GM12873 (cell line): ENCODE data around the gene SLC7A6OS.

Source experiments
- TF ChIP-seq, protein P1 (sequence below): IDR thresholded peaks from 2 replicates; pipeline ENCODE4 v1.5.1; 2012; ENCODE audit warnings: low read depth, mild to moderate bottlenecking, moderate library complexity, low read length, control low read depth; ENCODE audit not compliant: insufficient read depth; ENCODE audit errors: missing control alignments

SLC7A6OS gene

DNA sequence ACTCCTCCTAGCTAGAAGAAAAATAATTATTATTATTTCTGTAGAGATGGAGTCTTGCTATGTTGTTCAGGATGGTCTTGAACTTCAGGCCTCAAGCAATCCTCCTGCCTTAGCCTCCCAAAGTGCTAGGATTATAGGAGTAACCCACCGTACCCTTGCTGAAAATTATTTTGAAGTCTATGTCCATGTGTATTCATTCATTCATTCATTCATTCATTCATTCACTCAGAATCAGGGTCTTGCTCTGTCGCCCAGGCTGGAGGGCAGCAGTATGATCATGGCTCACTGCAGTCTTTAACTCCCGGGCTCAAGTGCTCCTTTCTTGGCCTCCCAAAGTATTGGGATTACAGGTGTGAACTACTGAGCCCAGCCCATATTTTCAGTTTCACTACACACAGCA is 4.1 kb downstream of the SLC7A6OS start:
- TF ChIP-seq, protein P1, sequence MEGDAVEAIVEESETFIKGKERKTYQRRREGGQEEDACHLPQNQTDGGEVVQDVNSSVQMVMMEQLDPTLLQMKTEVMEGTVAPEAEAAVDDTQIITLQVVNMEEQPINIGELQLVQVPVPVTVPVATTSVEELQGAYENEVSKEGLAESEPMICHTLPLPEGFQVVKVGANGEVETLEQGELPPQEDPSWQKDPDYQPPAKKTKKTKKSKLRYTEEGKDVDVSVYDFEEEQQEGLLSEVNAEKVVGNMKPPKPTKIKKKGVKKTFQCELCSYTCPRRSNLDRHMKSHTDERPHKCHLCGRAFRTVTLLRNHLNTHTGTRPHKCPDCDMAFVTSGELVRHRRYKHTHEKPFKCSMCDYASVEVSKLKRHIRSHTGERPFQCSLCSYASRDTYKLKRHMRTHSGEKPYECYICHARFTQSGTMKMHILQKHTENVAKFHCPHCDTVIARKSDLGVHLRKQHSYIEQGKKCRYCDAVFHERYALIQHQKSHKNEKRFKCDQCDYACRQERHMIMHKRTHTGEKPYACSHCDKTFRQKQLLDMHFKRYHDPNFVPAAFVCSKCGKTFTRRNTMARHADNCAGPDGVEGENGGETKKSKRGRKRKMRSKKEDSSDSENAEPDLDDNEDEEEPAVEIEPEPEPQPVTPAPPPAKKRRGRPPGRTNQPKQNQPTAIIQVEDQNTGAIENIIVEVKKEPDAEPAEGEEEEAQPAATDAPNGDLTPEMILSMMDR = no peak

DNA sequence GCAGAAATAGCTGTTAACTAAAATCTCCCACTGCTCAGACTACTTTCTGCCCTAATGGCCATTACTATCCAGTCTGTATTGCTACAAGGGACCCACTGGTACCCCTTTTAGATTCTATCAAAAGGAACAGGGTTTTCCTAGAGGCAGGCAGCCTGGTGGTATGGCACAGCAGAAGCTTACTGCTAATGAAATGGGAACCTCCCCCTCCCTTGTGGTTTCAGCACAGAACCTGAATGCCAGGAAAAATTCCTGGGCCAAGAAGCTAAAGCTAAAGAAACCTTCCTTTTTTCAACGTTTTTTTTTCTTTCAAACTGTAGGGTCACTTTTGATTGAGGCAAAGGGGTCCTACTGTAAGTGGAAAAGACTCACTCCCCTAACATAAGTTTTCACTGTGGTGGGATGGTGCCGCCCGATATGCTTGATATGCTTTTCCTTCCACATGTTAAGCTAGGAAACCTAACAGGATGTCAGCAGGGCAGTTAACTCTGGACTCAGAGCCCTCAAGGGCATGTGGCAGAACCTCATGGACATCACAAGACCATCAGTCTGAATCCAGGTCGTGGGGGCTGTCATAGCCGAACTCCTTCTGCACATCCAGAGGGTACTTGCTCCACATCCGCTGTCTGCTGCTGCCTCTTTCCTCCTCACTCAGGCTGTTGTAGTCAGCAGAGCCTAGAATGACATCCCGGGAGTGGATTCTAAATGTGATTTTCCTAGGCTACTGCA is 9.8 kb downstream of the SLC7A6OS start:
- TF ChIP-seq, protein P1 = no peak

DNA sequence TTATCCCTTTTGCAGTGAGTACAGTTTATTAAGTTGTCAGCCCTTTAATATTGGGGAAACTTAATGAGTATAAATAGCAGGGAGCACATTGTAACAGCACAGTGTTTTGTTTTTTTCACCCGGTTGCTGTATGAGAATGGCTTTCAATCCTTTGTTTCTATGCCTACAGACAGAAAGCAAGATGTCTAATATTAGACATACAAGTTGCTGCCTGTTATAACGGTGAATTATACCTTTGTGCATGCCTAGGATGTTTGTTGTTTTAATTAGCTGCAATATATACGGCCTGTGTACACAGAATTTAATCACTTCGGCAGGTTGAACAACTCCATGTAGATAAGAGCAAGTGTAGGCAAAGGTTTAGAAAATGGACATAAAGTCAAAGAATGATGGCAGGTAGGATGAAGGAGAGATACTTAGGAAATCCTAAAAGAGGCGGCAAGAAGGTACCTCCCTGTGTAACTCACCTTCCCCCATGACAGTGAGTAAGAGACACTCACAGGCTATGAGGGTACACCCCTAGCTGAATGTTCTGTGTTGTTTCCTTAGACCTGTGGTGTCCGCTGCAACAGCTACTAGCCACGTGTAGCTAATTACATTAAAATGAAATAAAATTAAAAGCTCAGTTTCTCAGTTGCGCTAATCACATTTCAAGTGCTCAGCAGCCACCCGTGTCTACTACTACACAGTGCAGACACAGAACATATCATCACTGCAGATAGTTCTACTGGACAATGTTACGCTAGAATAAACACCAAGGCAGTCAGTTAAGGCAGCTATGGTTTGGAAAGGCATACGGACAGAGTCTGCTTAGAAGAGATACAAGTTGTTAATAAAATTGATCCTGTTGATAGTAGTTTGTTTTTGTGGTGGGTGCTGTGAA is 10.9 kb downstream of the SLC7A6OS start:
- TF ChIP-seq, protein P1 = no peak

DNA sequence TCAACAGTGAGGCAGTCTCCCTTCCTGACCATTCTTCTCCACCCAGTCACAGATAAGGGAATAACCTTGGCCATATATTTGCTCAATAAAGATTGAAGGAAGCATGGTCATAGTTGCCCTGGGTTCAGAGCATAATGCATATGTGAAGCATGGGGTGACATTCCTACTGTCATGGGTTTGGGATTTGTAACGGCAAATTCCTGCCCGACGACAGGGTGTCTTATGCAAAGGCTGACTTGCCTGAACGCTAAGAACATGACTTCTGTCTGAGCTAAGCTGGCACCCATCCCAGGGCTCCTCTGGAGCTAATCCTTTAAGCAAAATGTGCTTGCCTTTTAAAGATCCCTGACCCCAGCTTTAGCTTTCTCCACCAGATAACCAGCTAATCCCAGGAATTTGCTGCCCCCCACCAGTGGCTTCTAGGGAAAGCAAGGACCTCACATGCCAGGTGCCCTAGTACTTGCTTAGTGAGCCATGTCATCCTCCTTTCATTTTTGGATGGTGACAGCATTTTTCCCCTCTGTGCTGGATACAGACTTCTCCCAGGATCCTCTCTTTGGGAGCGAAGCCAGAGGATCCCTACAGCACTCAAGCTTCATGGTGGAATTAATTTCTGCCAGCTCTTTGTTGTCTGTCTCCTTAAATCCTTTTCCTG is 11.7 kb downstream of the SLC7A6OS start:
- TF ChIP-seq, protein P1 = no peak

DNA sequence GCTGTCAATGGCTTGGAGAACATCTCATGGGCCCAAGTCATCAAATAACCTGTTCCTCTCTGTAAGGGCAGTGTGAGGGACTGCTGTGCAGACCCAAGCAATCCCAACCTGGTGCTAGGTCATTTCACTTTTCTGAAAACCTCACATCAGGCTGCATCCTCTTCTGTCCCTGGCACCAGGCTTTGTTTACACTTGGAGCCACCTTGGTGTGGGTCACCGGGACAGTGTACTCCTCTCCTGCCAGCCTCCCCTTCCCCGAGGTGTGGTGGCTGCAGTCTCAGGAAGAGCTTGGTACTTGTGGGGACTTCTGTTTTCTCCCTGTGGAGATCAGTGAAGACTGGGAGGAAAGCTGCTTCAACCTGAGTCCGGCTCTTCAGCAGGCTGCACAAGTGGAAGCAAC is 12.4 kb downstream of the SLC7A6OS start:
- TF ChIP-seq, protein P1 = no peak

DNA sequence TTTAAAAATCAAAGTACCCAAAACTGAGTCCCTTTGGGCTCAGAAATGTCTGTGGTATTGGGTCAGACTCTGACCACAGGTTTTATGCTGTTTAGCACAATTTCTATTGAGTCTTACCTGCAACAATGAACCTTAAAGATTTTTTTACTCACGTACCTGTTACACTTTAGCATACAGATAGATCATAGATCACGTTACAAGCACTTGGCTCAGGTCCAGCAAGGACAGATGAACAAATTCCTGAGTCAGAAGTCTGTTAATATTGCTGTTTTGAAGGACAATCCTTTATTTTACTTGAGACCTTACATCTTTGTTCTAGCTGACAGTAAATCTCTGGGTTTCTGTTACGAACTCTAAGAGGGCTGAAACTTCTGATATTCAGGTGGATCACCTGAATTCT is 12.8 kb downstream of the SLC7A6OS start:
- TF ChIP-seq, protein P1 = no peak

DNA sequence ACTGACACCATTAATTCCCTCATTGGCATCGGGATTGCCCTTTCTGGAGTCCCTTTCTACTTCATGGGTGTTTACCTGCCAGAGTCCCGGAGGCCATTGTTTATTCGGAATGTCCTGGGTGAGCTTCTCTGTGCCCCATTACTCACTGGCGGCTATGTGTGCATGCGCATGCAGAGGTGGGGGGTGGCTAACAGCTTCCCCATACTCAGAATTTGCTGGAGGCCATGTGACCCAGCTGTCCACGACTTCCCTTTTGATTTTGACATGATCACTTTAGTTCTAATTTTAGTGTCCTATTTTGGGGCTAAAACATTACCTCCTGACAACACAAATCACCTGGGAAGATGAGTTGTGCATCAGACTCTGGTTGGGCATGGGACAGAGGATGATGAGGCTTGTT is 14.1 kb downstream of the SLC7A6OS start:
- TF ChIP-seq, protein P1 = no peak
